Effector CD8-positive, alpha-beta T cell (primary cell): ENCODE results near the gene ZNF132.
"Not testable (repeated sequence)": the region's sequence is repeated elsewhere in the genome, so short reads cannot be mapped to it uniquely, and the experiment has no call there.

Experiments used
- DNase-seq: peaks from one replicate; lab custom pipeline; 2025; lab: John Stamatoyannopoulos, UW
- total RNA-seq, 4 experiments: gene quantifications; one replicate each; lab custom pipeline; 2026; lab: John Stamatoyannopoulos, UW

The ZNF132 gene
- total RNA-seq = 3.3 to 10.5 (median 5.5) reads per million in 4 experiments

DNA sequence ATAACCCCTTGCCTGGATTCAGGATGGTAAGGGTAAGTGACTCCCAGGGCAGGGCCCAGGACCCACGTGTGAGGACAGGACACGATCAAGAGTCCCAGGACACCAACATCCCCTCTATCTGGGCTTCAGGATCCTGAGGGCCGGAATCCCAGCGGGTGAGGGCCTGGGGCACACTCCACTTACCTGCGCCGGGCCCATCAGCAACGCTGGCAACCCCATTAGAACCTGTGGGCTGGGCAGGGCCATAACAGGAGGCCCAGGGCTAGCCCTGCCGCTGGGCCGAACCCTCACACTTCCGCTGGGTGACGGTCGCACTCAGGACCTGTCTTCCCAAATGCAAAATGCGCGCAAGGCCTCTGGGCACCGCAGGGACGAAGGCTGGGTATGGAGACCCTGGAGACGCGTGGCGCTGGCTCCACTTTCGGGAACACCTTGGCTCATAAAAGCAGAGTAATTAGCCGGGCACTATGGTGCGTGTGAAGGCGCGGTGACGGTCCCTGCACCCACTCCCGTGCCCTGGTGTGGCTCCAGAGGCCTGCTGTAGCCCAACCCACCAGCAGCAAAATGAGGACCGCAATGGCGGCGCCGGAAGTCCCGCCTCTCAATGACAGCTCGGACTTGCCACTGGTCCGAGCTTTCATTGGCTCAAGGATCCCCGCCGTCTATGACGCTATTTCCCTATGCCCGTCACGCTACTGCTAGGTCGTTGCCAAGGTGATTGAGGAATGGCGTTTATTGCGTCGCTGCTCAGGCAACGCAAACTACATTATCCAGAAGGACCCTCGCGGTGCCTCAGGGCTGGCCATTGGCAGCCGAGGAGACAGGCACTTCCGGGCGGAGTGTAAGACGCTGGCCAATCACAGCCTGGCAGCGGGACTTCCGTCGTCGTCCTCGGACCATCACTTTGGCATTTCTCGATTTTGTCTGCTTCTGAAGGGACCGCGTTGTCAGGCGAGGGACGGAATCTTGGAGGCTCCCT is at the start of gene ZNF132:
Gene ZNF132, minus strand, starts transcription at position 578 of the 979 bp plus-strand sequence. Its CDS starts 332 bp downstream, at position 246.
- DNase-seq = peak; percentile 89

- not testable (repeated sequence) for DNase-seq
Measured at GRCh38 chr19:58484349-58484748, 44.4 kb upstream of the ZNF132 start.

DNA sequence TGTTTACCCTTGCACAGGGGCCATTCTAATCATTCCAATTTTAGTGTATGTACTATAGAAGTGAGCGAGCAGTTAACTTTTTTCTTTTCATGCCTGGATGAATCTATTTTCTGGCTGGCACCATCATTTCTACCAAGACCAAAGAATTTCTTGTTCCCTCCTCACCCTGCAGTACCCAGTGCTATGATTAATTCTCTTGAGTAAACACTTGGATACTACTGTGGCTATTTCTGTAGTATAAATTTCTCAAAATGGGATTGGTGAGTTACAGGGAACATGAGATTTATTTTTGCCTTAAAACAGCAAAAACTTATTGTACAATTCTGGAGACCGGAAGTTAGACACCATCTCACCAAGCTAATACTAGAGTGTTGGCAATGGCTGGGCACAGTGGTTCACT is 43.8 kb upstream of the ZNF132 start:
- DNase-seq = no peak

GRCh38 chr19:58482372-58482771 is 42.4 kb upstream of the ZNF132 start:
- DNase-seq = no peak

DNA sequence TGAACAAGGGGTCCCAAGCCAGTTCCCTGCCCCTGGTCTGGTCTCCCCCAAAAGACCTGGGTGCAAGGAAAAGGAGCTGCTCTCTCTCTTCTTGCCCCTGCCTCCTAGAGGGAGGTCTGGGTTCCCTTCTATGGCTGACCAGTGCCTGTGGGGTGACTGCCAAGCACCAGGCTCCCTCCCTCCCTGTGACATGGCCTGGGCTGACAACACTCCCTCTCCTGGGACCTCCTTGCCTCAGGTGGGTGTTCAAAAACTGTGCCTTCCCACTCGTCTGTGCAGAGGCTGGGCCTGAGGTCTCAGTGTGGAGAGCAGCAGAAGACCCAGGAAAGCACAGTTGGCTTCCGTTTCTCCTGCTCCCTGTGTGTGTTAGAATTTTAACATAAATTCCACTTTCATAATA is 40.9 kb upstream of the ZNF132 start:
- DNase-seq = no peak

- DNase-seq = no peak
Measured at GRCh38 chr19:58480481-58480830, 40.5 kb upstream of the ZNF132 start.

DNA sequence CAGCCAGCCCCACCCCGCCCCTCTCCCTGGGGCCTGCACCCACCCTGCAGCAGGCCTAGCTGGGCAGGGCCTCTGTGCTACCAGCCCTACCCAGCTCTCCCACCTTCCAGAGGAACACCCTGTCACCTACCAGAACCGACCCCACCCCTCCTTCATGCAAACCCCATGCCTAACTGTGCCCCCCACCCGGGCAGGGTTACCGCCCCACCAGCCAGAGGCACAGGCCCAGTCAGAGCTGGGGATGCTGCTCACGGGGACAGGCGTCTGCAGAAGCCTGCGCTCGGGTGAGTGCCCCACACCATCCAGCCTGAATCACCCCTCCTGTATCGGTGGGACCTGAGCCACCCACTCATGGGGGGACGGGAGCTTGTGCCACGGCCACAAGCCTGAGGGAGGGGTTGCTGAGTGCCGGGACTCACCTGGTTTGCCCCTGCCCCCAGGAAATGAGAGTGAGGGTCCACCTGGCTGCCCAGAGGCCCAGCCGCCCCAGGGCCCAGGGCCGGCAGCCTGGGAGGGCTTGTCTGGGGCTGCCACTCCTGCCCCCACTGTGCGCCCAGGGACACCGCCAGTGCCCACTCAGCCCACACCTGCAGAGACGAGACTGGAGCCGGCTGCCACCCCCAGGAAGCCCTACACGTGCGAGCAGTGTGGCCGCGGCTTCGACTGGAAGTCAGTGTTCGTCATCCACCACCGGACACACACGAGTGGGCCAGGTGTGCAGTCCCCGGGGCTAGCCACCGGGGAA is 40.0 kb upstream of the ZNF132 start:
- no peak for DNase-seq

DNA sequence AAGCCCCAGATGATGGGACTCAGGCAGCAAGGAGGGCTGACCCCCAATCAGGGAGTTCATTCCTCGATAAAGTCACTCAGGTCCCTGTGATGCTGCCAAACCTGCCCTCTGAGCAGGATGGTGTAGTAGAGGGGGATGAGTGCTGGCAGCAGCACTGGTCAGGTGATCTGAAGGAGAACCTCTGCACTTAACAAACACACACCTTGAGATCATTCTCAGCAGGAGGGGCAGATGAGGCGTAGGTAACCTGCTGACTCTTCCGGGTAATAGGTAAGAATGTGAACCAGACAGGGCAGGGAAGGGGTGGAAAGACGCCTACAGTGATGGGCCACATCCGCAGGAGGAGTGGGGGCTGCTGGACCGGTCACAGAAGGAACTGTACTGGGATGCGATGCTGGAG is 39.4 kb upstream of the ZNF132 start:
- no peak for DNase-seq

- no peak for DNase-seq
Measured at GRCh38 chr19:58477871-58478270, 37.9 kb upstream of the ZNF132 start.

DNA sequence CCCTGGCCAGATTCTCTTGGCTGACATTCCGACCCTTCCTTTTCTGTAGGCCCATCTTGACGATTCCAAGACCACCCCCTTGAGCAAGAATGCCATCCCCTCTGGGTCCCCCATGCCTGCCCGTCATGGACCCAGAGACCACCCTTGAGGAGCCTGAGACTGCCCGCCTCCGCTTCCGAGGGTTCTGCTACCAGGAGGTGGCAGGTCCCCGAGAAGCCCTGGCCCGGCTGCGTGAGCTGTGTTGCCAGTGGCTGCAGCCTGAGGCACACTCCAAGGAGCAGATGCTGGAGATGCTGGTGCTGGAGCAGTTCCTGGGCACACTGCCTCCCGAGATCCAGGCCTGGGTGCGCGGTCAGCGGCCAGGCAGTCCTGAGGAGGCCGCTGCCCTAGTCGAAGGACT is 37.2 kb upstream of the ZNF132 start:
- DNase-seq = no peak

GRCh38 chr19:58476498-58477015 is 36.6 kb upstream of the ZNF132 start:
- no peak for DNase-seq

- DNase-seq = peak; percentile 91
Measured at GRCh38 chr19:58475714-58476497, 36.0 kb upstream of the ZNF132 start, which contains the start of gene ZNF446. ZNF446 (plus strand) TSS chr19:58476352; CDS start chr19:58477219, 867 bp downstream.

- no peak for DNase-seq
Measured at GRCh38 chr19:58474997-58475713, 35.2 kb upstream of the ZNF132 start.

GRCh38 chr19:58474291-58474996 is 34.5 kb upstream of the ZNF132 start:
- DNase-seq = no peak

DNA sequence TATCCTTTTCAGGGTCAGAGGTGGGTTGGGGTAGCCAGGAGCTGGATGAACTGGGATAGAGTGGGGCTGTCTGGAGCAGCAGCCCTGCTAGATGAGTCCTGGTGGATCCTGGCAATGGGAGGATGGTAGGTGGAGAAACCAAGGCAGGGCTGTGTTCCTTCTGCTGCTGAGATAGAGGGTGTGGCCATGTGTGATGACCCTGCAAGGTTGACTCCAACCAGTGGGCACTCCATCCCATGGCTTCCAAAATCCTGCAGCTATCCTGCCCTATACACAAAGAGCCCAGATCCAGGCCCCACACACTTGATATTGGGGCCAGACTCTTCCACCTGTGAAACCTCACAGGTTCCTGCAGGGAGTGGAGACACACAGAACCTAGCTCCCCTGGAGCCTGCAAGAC is 33.8 kb upstream of the ZNF132 start:
- DNase-seq = no peak

- no peak for DNase-seq
Measured at GRCh38 chr19:58471736-58472135, 31.8 kb upstream of the ZNF132 start.

DNA sequence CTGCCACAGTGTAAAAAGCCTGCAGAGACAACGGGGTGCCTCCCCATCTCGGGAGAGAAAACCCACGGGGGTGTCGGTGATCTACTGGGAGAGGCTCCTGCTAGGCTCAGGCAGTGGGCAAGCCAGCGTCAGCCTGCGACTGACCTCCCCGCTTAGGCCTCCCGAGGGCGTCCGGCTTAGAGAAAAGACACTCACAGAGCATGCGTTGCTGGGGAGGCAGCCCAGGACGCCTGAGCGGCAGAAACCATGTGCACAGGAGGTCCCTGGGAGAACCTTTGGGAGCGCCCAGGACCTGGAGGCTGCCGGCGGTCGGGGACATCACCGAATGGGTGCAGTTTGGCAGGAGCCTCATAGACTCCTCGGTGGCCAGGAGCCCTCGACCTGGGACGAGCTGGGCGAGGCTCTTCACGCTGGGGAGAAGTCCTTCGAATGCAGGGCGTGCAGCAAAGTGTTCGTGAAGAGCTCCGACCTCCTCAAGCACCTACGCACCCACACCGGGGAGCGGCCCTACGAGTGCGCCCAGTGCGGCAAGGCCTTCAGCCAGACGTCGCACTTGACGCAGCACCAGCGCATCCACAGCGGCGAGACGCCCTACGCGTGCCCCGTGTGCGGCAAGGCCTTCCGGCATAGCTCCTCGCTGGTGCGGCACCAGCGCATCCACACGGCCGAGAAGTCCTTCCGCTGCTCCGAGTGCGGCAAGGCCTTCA is 31.0 kb upstream of the ZNF132 start:
- DNase-seq = not testable (repeated sequence)

- DNase-seq = no peak
Measured at GRCh38 chr19:58469241-58470013, 29.5 kb upstream of the ZNF132 start.
